Parathyroid adenoma (tissue), 2 donors: ENCODE data around the gene SMPD1.

ENCODE experiments used
- H2AFZ ChIP-seq: fragments of 300-600 bp; sonication (generic); one replicate; pipeline ENCODE4 v1.7.0; 2017; ENCODE audit warnings: antibody characterized with exemption, mild to moderate bottlenecking
- H3K27ac ChIP-seq: fragments of 300-600 bp; sonication (generic); one replicate; pipeline ENCODE4 v1.7.0; 2017
- H3K27me3 ChIP-seq: fragments of 300-600 bp; sonication (generic); one replicate; pipeline ENCODE4 v1.7.0; 2017; ENCODE audit warnings: low read length; ENCODE audit not compliant: control insufficient read depth, insufficient read depth
- H3K36me3 ChIP-seq: fragments of 300-600 bp; sonication (generic); one replicate; pipeline ENCODE4 v1.7.0; 2017; ENCODE audit warnings: low read length; ENCODE audit not compliant: control insufficient read depth, insufficient read depth
- H3K4me1 ChIP-seq: fragments of 300-600 bp; sonication (generic); one replicate; pipeline ENCODE4 v1.7.0; 2017; ENCODE audit warnings: control low read depth
- H3K4me2 ChIP-seq: fragments of 300-600 bp; sonication (generic); one replicate; pipeline ENCODE4 v1.7.0; 2017; ENCODE audit warnings: low read length
- H3K4me3 ChIP-seq: fragments of 300-600 bp; sonication (generic); one replicate; pipeline ENCODE4 v1.7.0; 2017; ENCODE audit warnings: low read depth, low read length
- H3K79me2 ChIP-seq: fragments of 300-600 bp; sonication (generic); one replicate; pipeline ENCODE4 v1.7.0; 2017; ENCODE audit warnings: control low read depth
- H3K9ac ChIP-seq: fragments of 300-600 bp; sonication (generic); one replicate; pipeline ENCODE4 v1.7.0; 2017; ENCODE audit warnings: mild to moderate bottlenecking
- H3K9me3 ChIP-seq: fragments of 300-600 bp; sonication (generic); one replicate; pipeline ENCODE4 v1.7.0; 2017; ENCODE audit warnings: low read length; ENCODE audit not compliant: control insufficient read depth
- CTCF ChIP-seq: fragments of 300-600 bp; sonication (generic); IDR thresholded peaks from one replicate; pipeline ENCODE4 v1.7.0; 2017; ENCODE audit warnings: antibody characterized with exemption, mild to moderate bottlenecking
- donor health status: primary hyperparathyroidism.

Gene SMPD1

GRCh38 chr11:6397636-6398035 lies 7.4 kb downstream of the SMPD1 start:
- Histone ChIP-seq H3K27ac (no peak overlapping the region), H3K27me3 (no peaks in the 10 kb centered on the region), H3K4me1 (no peaks in the 10 kb centered on the region), H3K9ac (no peak overlapping the region), H3K4me2 (no peak overlapping the region), H3K36me3 (no peaks in the 10 kb centered on the region), H3K9me3 (no peaks in the 10 kb centered on the region), H3K4me3 (no peak overlapping the region), H3K79me2 (no peaks in the 10 kb centered on the region), H2AFZ (no peak overlapping the region)
- TF ChIP-seq CTCF = no peak

- Histone ChIP-seq H2AFZ (no peak overlapping the region), H3K36me3 (no peaks in the 10 kb centered on the region), H3K4me3 (no peak overlapping the region), H3K9ac (no peak overlapping the region), H3K4me1 (no peaks in the 10 kb centered on the region), H3K27me3 (no peaks in the 10 kb centered on the region), H3K27ac (no peak overlapping the region), H3K4me2 (no peak overlapping the region), H3K9me3 (no peaks in the 10 kb centered on the region), H3K79me2 (no peaks in the 10 kb centered on the region)
- TF ChIP-seq CTCF = no peak
Observed at GRCh38 chr11:6400431-6401345, 10.4 kb downstream of the SMPD1 start.

GRCh38 chr11:6401464-6401863 lies 11.2 kb downstream of the SMPD1 start:
- Histone ChIP-seq H3K27ac (no peak overlapping the region), H3K4me2 (no peak overlapping the region), H3K9me3 (no peaks in the 10 kb centered on the region), H3K9ac (no peak overlapping the region), H2AFZ (no peak overlapping the region), H3K4me1 (no peaks in the 10 kb centered on the region), H3K27me3 (no peaks in the 10 kb centered on the region), H3K4me3 (no peak overlapping the region), H3K79me2 (no peaks in the 10 kb centered on the region), H3K36me3 (no peaks in the 10 kb centered on the region)
- TF ChIP-seq CTCF = no peak

GRCh38 chr11:6402061-6402470 lies 11.8 kb downstream of the SMPD1 start:
- Histone ChIP-seq H3K27me3 (no peaks in the 10 kb centered on the region), H3K4me3 (no peak overlapping the region), H3K36me3 (no peaks in the 10 kb centered on the region), H3K9me3 (no peaks in the 10 kb centered on the region), H3K79me2 (no peaks in the 10 kb centered on the region), H3K9ac (no peak overlapping the region), H2AFZ (no peak overlapping the region), H3K27ac (no peak overlapping the region), H3K4me1 (no peaks in the 10 kb centered on the region), H3K4me2 (no peak overlapping the region)
- TF ChIP-seq CTCF = no peak

- H3K27me3 ChIP-seq = no peaks in the 10 kb centered on the region
- H2AFZ ChIP-seq = no peak overlapping the region
- no peak overlapping the region for H3K9ac ChIP-seq
- H3K79me2 ChIP-seq = no peaks in the 10 kb centered on the region
- no peak overlapping the region for H3K27ac ChIP-seq
- no peaks in the 10 kb centered on the region for H3K9me3 ChIP-seq
- H3K4me1 ChIP-seq = no peaks in the 10 kb centered on the region
- H3K4me2 ChIP-seq = no peak overlapping the region
- no peaks in the 10 kb centered on the region for H3K36me3 ChIP-seq
- no peak overlapping the region for H3K4me3 ChIP-seq
- TF ChIP-seq CTCF = no peak
Observed at GRCh38 chr11:6402561-6402981, 12.3 kb downstream of the SMPD1 start.
